GM19238 (cell line): Measurements from ENCODE around the gene NAA38.
"Not testable (repeated sequence)": the region's sequence is repeated elsewhere in the genome, so short reads cannot be mapped to it uniquely, and the experiment has no call there.

ENCODE experiments used
- DNase-seq: peaks from one replicate; pipeline ENCODE4 v3.0.0; 2011; ENCODE audit warnings: low spot score; ENCODE audit not compliant: insufficient read length

Gene NAA38

GRCh38 chr17:7824021-7824924 is 33.1 kb downstream of the NAA38 start:
- DNase-seq, result no peak

GRCh38 chr17:7823581-7824001 is 33.8 kb downstream of the NAA38 start:
- no peak for DNase-seq

- DNase-seq, result no peak
Measured at GRCh38 chr17:7822126-7822525, 35.2 kb downstream of the NAA38 start.

GRCh38 chr17:7820231-7820630 is 37.1 kb downstream of the NAA38 start:
- no peak for DNase-seq

GRCh38 chr17:7818746-7819645 is 38.4 kb downstream of the NAA38 start:
- no peak for DNase-seq

- DNase-seq, result no peak
Measured at GRCh38 chr17:7818026-7818425, 39.3 kb downstream of the NAA38 start.

GRCh38 chr17:7817643-7817964 is 39.8 kb downstream of the NAA38 start:
- DNase-seq, result no peak

- DNase-seq, result no peak
Measured at GRCh38 chr17:7816926-7817642, 40.3 kb downstream of the NAA38 start.

- no peak for DNase-seq
Measured at GRCh38 chr17:7814969-7815368, 42.4 kb downstream of the NAA38 start.

- DNase-seq, result no peak
Measured at GRCh38 chr17:7811251-7811650, 46.1 kb downstream of the NAA38 start.

GRCh38 chr17:7809791-7810343 is 47.5 kb downstream of the NAA38 start:
- DNase-seq, result not testable (repeated sequence)

GRCh38 chr17:7809086-7809790 is 48.1 kb downstream of the NAA38 start:
- no peak for DNase-seq

- no peak for DNase-seq
Measured at GRCh38 chr17:7807206-7807605, 50.2 kb downstream of the NAA38 start.
